Activated T-helper 1 cell treated with anti-CD3 and anti-CD28 coated beads, Interleukin-12 subunit alpha, Interleukin-12 subunit beta, Interleukin-2, Interleukin-4 antibody, amounts not matched to agents 30 ng/mL and 10 ng/mL and 1 ng/mL, durations not matched to agents 14 hours and 24 hours and 36 hours (primary cell): ENCODE results near the gene INSRR. TPM values are rescaled to one million over a fixed set of nuclear protein-coding genes. Genes with fewer than 3 reads are reported as not detected.

ENCODE experiments used
- DNase-seq: peaks from one replicate; pipeline ENCODE4 v3.0.0; 2021; ENCODE audit warnings: low spot score
- H3K27ac Mint-ChIP-seq: one replicate; pipeline ENCODE4 v1.8.0; 2021; ENCODE audit warnings: mild to moderate bottlenecking, mixed read lengths
- H3K27me3 Mint-ChIP-seq: one replicate; pipeline ENCODE4 v1.8.0; 2022; ENCODE audit warnings: mild to moderate bottlenecking, moderate library complexity, mixed read lengths; ENCODE audit not compliant: insufficient read depth
- H3K36me3 Mint-ChIP-seq: one replicate; pipeline ENCODE4 v1.8.0; 2021; ENCODE audit warnings: low read depth, mixed read lengths
- H3K4me1 Mint-ChIP-seq: one replicate; pipeline ENCODE4 v1.8.0; 2021; ENCODE audit warnings: low read depth, mixed read lengths
- H3K4me3 Mint-ChIP-seq: one replicate; pipeline ENCODE4 v1.8.0; 2021; ENCODE audit warnings: mild to moderate bottlenecking, moderate library complexity, mixed read lengths
- H3K9me3 Mint-ChIP-seq: one replicate; pipeline ENCODE4 v1.8.0; 2021; ENCODE audit warnings: mixed read lengths
- intact Hi-C: fragments of 100-400 bp; cut with micrococcal nuclease; formaldehyde crosslinking; loops from one replicate; pipeline ENCODE4 v1.15.1; 2024
- total RNA-seq: library from RNA; stranded (reverse); gene quantifications from 2 replicates; pipeline ENCODE4 v1.2.3, GENCODE V29; 2022

INSRR gene
- total RNA-seq, 1 donor from 2014 or later: 0.65 TPM

GRCh38 chr1:156808186-156809030 is 50.5 kb downstream of the INSRR start:
- Mint-ChIP-seq H3K36me3 (peaks cover 73% of the 10 kb centered on the region), H3K9me3 (no peaks in the 10 kb centered on the region), H3K27ac (peak overlapping the region; percentile 87), H3K27me3 (no peaks in the 10 kb centered on the region), H3K4me1 (peaks cover 85% of the 10 kb centered on the region), H3K4me3 (peak overlapping the region; percentile 79)
- intact Hi-C loops: no loop called here
- DNase-seq: no peak

- H3K27ac Mint-ChIP-seq: peak overlapping the region; percentile 87
- intact Hi-C loops: no loop called here
- H3K4me1 Mint-ChIP-seq: peaks cover 84% of the 10 kb centered on the region
- no peaks in the 10 kb centered on the region for H3K27me3 Mint-ChIP-seq
- no peaks in the 10 kb centered on the region for H3K9me3 Mint-ChIP-seq
- peak overlapping the region; percentile 79 for H3K4me3 Mint-ChIP-seq
- peak; percentile 51 for DNase-seq
- peaks cover 66% of the 10 kb centered on the region for H3K36me3 Mint-ChIP-seq
Measured at GRCh38 chr1:156807627-156808026, 51.3 kb downstream of the INSRR start.

GRCh38 chr1:156806512-156807440 is 52.1 kb downstream of the INSRR start:
- H3K27ac Mint-ChIP-seq: peak overlapping the region; percentile 87
- H3K9me3 Mint-ChIP-seq: no peaks in the 10 kb centered on the region
- no peak for DNase-seq
- intact Hi-C loops: no loop called here
- peaks cover 63% of the 10 kb centered on the region for H3K36me3 Mint-ChIP-seq
- H3K4me3 Mint-ChIP-seq: peak overlapping the region; percentile 79
- H3K4me1 Mint-ChIP-seq: peaks cover 84% of the 10 kb centered on the region
- no peaks in the 10 kb centered on the region for H3K27me3 Mint-ChIP-seq

GRCh38 chr1:156805766-156806511 is 53.0 kb downstream of the INSRR start:
- Mint-ChIP-seq H3K4me1 (peaks cover 84% of the 10 kb centered on the region), H3K27ac (peak overlapping the region; percentile 72), H3K36me3 (peaks cover 56% of the 10 kb centered on the region), H3K9me3 (no peaks in the 10 kb centered on the region), H3K4me3 (no peak overlapping the region), H3K27me3 (no peaks in the 10 kb centered on the region)
- intact Hi-C loops: no loop called here
- DNase-seq: no peak

GRCh38 chr1:156804572-156805243 is 54.2 kb downstream of the INSRR start:
- Mint-ChIP-seq H3K27ac (peak overlapping the region; percentile 67), H3K27me3 (no peaks in the 10 kb centered on the region), H3K4me3 (no peak overlapping the region), H3K9me3 (no peaks in the 10 kb centered on the region), H3K4me1 (peaks cover 81% of the 10 kb centered on the region), H3K36me3 (peaks cover 53% of the 10 kb centered on the region)
- no peak for DNase-seq
- intact Hi-C loops: no loop called here

- H3K4me3 Mint-ChIP-seq: no peak overlapping the region
- intact Hi-C loops: no loop called here
- DNase-seq: no peak
- peaks cover 48% of the 10 kb centered on the region for H3K36me3 Mint-ChIP-seq
- peaks cover 75% of the 10 kb centered on the region for H3K4me1 Mint-ChIP-seq
- H3K9me3 Mint-ChIP-seq: no peaks in the 10 kb centered on the region
- no peaks in the 10 kb centered on the region for H3K27me3 Mint-ChIP-seq
- peak overlapping the region; percentile 67 for H3K27ac Mint-ChIP-seq
Measured at GRCh38 chr1:156804026-156804425, 54.9 kb downstream of the INSRR start.

GRCh38 chr1:156803086-156803851 is 55.6 kb downstream of the INSRR start:
- DNase-seq: no peak
- intact Hi-C loops: no loop called here
- Mint-ChIP-seq H3K27ac (peak overlapping the region; percentile 79), H3K27me3 (no peaks in the 10 kb centered on the region), H3K9me3 (no peaks in the 10 kb centered on the region), H3K4me1 (peaks cover 68% of the 10 kb centered on the region), H3K4me3 (no peak overlapping the region), H3K36me3 (peaks cover 42% of the 10 kb centered on the region)

- intact Hi-C loops: no loop called here
- Mint-ChIP-seq H3K27ac (peak overlapping the region; percentile 52), H3K36me3 (peaks cover 38% of the 10 kb centered on the region), H3K4me1 (peaks cover 61% of the 10 kb centered on the region), H3K9me3 (no peaks in the 10 kb centered on the region), H3K4me3 (no peak overlapping the region), H3K27me3 (no peaks in the 10 kb centered on the region)
- no peak for DNase-seq
Measured at GRCh38 chr1:156802421-156802935, 56.4 kb downstream of the INSRR start.

- no peaks in the 10 kb centered on the region for H3K9me3 Mint-ChIP-seq
- DNase-seq: no peak
- H3K4me1 Mint-ChIP-seq: peaks cover 57% of the 10 kb centered on the region
- peak overlapping the region; percentile 0 for H3K4me3 Mint-ChIP-seq
- intact Hi-C loops: loop anchor here (1.0 kb wide), 1 partner anchor 59 kb away; the partner anchor contains the start of gene NTRK1
- H3K27me3 Mint-ChIP-seq: no peaks in the 10 kb centered on the region
- peak overlapping the region; percentile 64 for H3K27ac Mint-ChIP-seq
- peaks cover 37% of the 10 kb centered on the region for H3K36me3 Mint-ChIP-seq
Measured at GRCh38 chr1:156801409-156802121, 57.4 kb downstream of the INSRR start.

GRCh38 chr1:156797212-156797871 is 61.6 kb downstream of the INSRR start:
- H3K9me3 Mint-ChIP-seq: no peaks in the 10 kb centered on the region
- no peak overlapping the region for H3K4me3 Mint-ChIP-seq
- H3K27ac Mint-ChIP-seq: no peak overlapping the region
- no peaks in the 10 kb centered on the region for H3K27me3 Mint-ChIP-seq
- H3K4me1 Mint-ChIP-seq: peaks cover 27% of the 10 kb centered on the region
- H3K36me3 Mint-ChIP-seq: peaks cover 45% of the 10 kb centered on the region
- peak; percentile 43 for DNase-seq
- intact Hi-C loops: loop anchor here (1.0 to 2.0 kb wide), 6 partner anchors 17 to 131 kb away; partner anchors contain the start of genes LRRC71 and NTRK1
